Neural progenitor cell (in vitro differentiated cells): ENCODE data around the gene FAM76A.

ENCODE experiments used
- EZH2phosphoT487 ChIP-seq: fragments of 200-600 bp; sonication (generic); IDR thresholded peaks from 2 replicates; pipeline ENCODE4 v1.6.1; 2017; ENCODE audit warnings: antibody characterized with exemption
- TF ChIP-seq, protein P1 (sequence below): fragments of 200-600 bp; sonication (generic); IDR thresholded peaks from 2 replicates; pipeline ENCODE4 v1.5.1; 2017; ENCODE audit warnings: antibody characterized with exemption, mild to moderate bottlenecking

- TF ChIP-seq, protein P1, sequence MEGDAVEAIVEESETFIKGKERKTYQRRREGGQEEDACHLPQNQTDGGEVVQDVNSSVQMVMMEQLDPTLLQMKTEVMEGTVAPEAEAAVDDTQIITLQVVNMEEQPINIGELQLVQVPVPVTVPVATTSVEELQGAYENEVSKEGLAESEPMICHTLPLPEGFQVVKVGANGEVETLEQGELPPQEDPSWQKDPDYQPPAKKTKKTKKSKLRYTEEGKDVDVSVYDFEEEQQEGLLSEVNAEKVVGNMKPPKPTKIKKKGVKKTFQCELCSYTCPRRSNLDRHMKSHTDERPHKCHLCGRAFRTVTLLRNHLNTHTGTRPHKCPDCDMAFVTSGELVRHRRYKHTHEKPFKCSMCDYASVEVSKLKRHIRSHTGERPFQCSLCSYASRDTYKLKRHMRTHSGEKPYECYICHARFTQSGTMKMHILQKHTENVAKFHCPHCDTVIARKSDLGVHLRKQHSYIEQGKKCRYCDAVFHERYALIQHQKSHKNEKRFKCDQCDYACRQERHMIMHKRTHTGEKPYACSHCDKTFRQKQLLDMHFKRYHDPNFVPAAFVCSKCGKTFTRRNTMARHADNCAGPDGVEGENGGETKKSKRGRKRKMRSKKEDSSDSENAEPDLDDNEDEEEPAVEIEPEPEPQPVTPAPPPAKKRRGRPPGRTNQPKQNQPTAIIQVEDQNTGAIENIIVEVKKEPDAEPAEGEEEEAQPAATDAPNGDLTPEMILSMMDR, result no peak
- TF ChIP-seq EZH2phosphoT487, result no peak
Observed at GRCh38 chr1:27755865-27756264, 30.1 kb downstream of the FAM76A start.
